Liver (tissue), 9 donors: ENCODE results near the gene IFI27. TPM values are rescaled to one million over a fixed set of nuclear protein-coding genes. Genes with fewer than 3 reads are reported as not detected.

Experiments used
- DNase-seq: peaks from one replicate; pipeline ENCODE4 v3.0.0-alpha.2; 2017; ENCODE audit warnings: low spot score
- H3K27ac ChIP-seq, 2 donors: one replicate each; pipeline ENCODE4 v1.7.0; 2013; ENCODE audit warnings: inconsistent platforms in 2 of 2, low read length in 2 of 2, control low read depth in 1 of 2, low read depth in 1 of 2, mild to moderate bottlenecking in 1 of 2
- H3K27me3 ChIP-seq, 4 donors: one replicate each; pipeline versions ENCODE4 v1.6.1 to v1.7.0; 2013; ENCODE audit warnings: low read length in 3 of 4, inconsistent platforms in 1 of 4, mild to moderate bottlenecking in 1 of 4, moderate library complexity in 1 of 4; ENCODE audit not compliant: control insufficient read depth in 4 of 4, insufficient read depth in 4 of 4
- H3K36me3 ChIP-seq, 4 donors: one replicate each; pipeline versions ENCODE4 v1.6.1 to v1.7.0; 2013; ENCODE audit warnings: low read length in 3 of 4, mild to moderate bottlenecking in 3 of 4, low read depth in 1 of 4, moderate library complexity in 1 of 4; ENCODE audit not compliant: control insufficient read depth in 4 of 4, insufficient read depth in 3 of 4
- H3K4me1 ChIP-seq, 4 donors: one replicate each; pipeline versions ENCODE4 v1.6.1 to v1.7.0; 2013; ENCODE audit warnings: low read length in 3 of 4, mild to moderate bottlenecking in 3 of 4, moderate library complexity in 1 of 4; ENCODE audit not compliant: control insufficient read depth in 4 of 4, insufficient read depth in 4 of 4
- H3K4me3 ChIP-seq, 3 donors: one replicate each; pipeline versions ENCODE4 v1.6.1 to v1.7.0; 2013; ENCODE audit warnings: low read length in 3 of 3, control low read depth in 1 of 3, low read depth in 1 of 3, mild to moderate bottlenecking in 1 of 3
- H3K9ac ChIP-seq, 2 donors: one replicate each; pipeline ENCODE4 v1.7.0; 2013; ENCODE audit warnings: low read length in 2 of 2, mild to moderate bottlenecking in 2 of 2, moderate library complexity in 2 of 2, control low read depth in 1 of 2, low read depth in 1 of 2
- H3K9me3 ChIP-seq, 4 donors: one replicate each; pipeline versions ENCODE4 v1.6.1 to v1.7.0; 2013; ENCODE audit warnings: low read length in 3 of 4; ENCODE audit not compliant: control insufficient read depth in 4 of 4
- ATF3 ChIP-seq: IDR thresholded peaks from 2 replicates; pipeline ENCODE4 v1.6.1; 2016; ENCODE audit warnings: antibody characterized with exemption
- FOXA1 ChIP-seq: IDR thresholded peaks from 2 replicates; pipeline ENCODE4 v1.6.1; 2016; ENCODE audit warnings: antibody characterized with exemption
- FOXA2 ChIP-seq: IDR thresholded peaks from 2 replicates; pipeline ENCODE4 v1.6.1; 2016; ENCODE audit warnings: antibody characterized with exemption
- HNF4A ChIP-seq, 2 donors: conservative IDR thresholded peaks; 2 replicates each; pipeline ENCODE4 v1.6.1; 2016; ENCODE audit warnings: antibody characterized with exemption in 2 of 2, mild to moderate bottlenecking in 2 of 2
- HNF4G ChIP-seq: IDR thresholded peaks from 2 replicates; pipeline ENCODE4 v1.6.1; 2016; ENCODE audit warnings: antibody characterized with exemption
- JUND ChIP-seq, 2 donors: IDR thresholded peaks; 2 replicates each; pipeline ENCODE4 v1.6.1; 2016; ENCODE audit warnings: antibody characterized with exemption in 2 of 2
- MAX ChIP-seq: IDR thresholded peaks from 2 replicates; pipeline ENCODE4 v1.6.1; 2016; ENCODE audit warnings: antibody characterized with exemption
- NR2F2 ChIP-seq: IDR thresholded peaks from 2 replicates; pipeline ENCODE4 v1.6.1; 2016; ENCODE audit warnings: antibody characterized with exemption
- RAD21 ChIP-seq, 2 donors: IDR thresholded peaks; 2 replicates each; pipeline ENCODE4 v1.6.1; 2016; ENCODE audit warnings: antibody characterized with exemption in 2 of 2, mild to moderate bottlenecking in 2 of 2
- REST ChIP-seq: IDR thresholded peaks from 2 replicates; pipeline ENCODE4 v1.6.1; 2016; ENCODE audit warnings: antibody characterized with exemption, mild to moderate bottlenecking
- RXRA ChIP-seq, 2 donors: IDR thresholded peaks; 2 replicates each; pipeline ENCODE4 v1.6.1; 2017 to 2018; ENCODE audit warnings: antibody characterized with exemption in 2 of 2, mild to moderate bottlenecking in 1 of 2
- YY1 ChIP-seq: IDR thresholded peaks from 2 replicates; pipeline ENCODE4 v1.6.1; 2016; ENCODE audit warnings: antibody characterized with exemption, mild to moderate bottlenecking
- WGBS: extraction: QIAGEN DNeasy Blood & Tissue Kit; methylation state at CpG from one replicate; pipeline ENCODE4 v1.1.7; 2013; 5-methylcytosine and 5-hydroxymethylcytosine counted together
- polyA plus RNA-seq, 2 donors: library from polyadenylated mRNA; stranded (reverse) in 1 of 2; unstranded in 1 of 2; fragments of 200-250 nt in 1 of 2; fragments of >200 nt in 1 of 2; fragmentation: Nextera tagmentation in 1 of 2; extraction: Ambion mirVana in 1 of 2; gene quantifications; one replicate each; pipeline versions ENCODE4 v1.2.1 to v1.2.3, GENCODE V29; 2013 to 2015
- total RNA-seq, 2 donors: library from RNA; depleted of rRNA; stranded (reverse); fragments of >200 nt; gene quantifications; one replicate each; pipeline ENCODE4 v1.2.3, GENCODE V29; 2014
- TF ChIP-seq, protein P1 (sequence below): IDR thresholded peaks from 2 replicates; pipeline ENCODE4 v1.6.1; 2016; ENCODE audit warnings: antibody characterized with exemption
- donor health status: healthy.
- donor health status: healthy.
- donor health status: healthy.
- donor health status: healthy.
- donor health status: healthy.

IFI27 gene
- total and polyA plus RNA-seq, 4 donors = 12.7 to 170 (median 42.2) TPM

GRCh38 chr14:94117856-94118255, 7.3 kb downstream of the IFI27 start:
- H3K9me3 ChIP-seq = peaks cover 0 to 5% (median 0%) of the 10 kb centered on the region in 4 donors
- peaks cover 0 to 5% (median 2%) of the 10 kb centered on the region in 4 donors for H3K4me1 ChIP-seq
- TF ChIP-seq MAX (no peak), JUND (IDR thresholded peaks at IDR 0.05) (no peak), REST (no peak), FOXA1 (no peak), HNF4A (conservative IDR thresholded peaks at IDR 0.05) (no peak)
- TF ChIP-seq, protein P1, sequence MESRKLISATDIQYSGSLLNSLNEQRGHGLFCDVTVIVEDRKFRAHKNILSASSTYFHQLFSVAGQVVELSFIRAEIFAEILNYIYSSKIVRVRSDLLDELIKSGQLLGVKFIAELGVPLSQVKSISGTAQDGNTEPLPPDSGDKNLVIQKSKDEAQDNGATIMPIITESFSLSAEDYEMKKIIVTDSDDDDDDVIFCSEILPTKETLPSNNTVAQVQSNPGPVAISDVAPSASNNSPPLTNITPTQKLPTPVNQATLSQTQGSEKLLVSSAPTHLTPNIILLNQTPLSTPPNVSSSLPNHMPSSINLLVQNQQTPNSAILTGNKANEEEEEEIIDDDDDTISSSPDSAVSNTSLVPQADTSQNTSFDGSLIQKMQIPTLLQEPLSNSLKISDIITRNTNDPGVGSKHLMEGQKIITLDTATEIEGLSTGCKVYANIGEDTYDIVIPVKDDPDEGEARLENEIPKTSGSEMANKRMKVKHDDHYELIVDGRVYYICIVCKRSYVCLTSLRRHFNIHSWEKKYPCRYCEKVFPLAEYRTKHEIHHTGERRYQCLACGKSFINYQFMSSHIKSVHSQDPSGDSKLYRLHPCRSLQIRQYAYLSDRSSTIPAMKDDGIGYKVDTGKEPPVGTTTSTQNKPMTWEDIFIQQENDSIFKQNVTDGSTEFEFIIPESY = no peak
- H3K27ac ChIP-seq = no peak overlapping the region
- WGBS = 80% methylated on average over 9 of the region's 9 CpGs
- H3K36me3 ChIP-seq = no peaks in the 10 kb centered on the region
- H3K9ac ChIP-seq = no peak overlapping the region
- DNase-seq = no peak
- no peak overlapping the region for H3K4me3 ChIP-seq
- H3K27me3 ChIP-seq = no peaks in the 10 kb centered on the region

DNA sequence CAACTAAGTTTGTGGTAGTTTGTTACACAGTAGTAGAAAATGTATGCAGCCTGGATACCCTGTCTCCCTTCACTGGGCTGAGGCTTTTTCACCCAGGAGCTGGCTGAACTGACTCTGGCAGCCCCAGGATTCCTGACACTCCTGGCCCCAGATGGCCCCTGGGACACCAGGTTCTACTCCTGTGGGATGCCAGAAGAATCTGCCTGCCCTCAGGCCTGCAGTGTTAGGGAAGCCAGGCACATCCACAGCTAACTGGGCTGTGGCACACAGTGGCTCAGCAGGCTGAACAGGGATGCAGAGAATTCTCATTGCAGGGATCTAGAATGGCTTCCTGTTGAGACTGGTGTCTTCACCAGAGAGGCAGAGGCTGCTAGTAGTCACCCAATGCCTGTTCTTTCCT, 8.5 kb downstream of the IFI27 start:
- TF ChIP-seq YY1 = no peak
- no peak for TF ChIP-seq HNF4G
- no peak for TF ChIP-seq JUND (IDR thresholded peaks at IDR 0.05)
- TF ChIP-seq RAD21 (IDR thresholded peaks at IDR 0.05) = no peak
- no peak for TF ChIP-seq REST
- no peak for TF ChIP-seq FOXA2
- TF ChIP-seq, protein P1 = no peak
- TF ChIP-seq FOXA1 = no peak
- no peak for TF ChIP-seq RXRA (IDR thresholded peaks at IDR 0.05)
- TF ChIP-seq ATF3 = no peak
- TF ChIP-seq NR2F2 = no peak
- no peak for TF ChIP-seq HNF4A (conservative IDR thresholded peaks at IDR 0.05)
- no peaks in the 10 kb centered on the region for H3K36me3 ChIP-seq
- no peaks in the 10 kb centered on the region for H3K4me1 ChIP-seq
- peaks cover 0 to 5% (median 0%) of the 10 kb centered on the region in 4 donors for H3K9me3 ChIP-seq
- no peak overlapping the region for H3K27ac ChIP-seq
- no peak for DNase-seq
- no peak overlapping the region for H3K4me3 ChIP-seq
- no peak overlapping the region for H3K9ac ChIP-seq
- H3K27me3 ChIP-seq = no peaks in the 10 kb centered on the region
